Esophagus squamous epithelium (tissue), 4 donors: Measurements from ENCODE around the gene MBNL1.

Experiments used
- POLR2A ChIP-seq, 4 donors: fragments of 450-650 bp; IDR thresholded peaks; one replicate each; pipeline ENCODE4 v1.6.1; 2017; ENCODE audit warnings: antibody characterized with exemption in 4 of 4, mild to moderate bottlenecking in 4 of 4, moderate library complexity in 3 of 4
- TF ChIP-seq, protein P1 (sequence below), 6 experiments: fragments of 450-650 bp in 4 of 6; fragments of 200-600 bp in 2 of 6; sonication (generic) in 2 of 6; IDR thresholded peaks; one replicate each; pipeline ENCODE4 v1.5.1; 2016 to 2019; ENCODE audit warnings: antibody characterized with exemption in 6 of 6, mild to moderate bottlenecking in 4 of 6, moderate library complexity in 4 of 6

DNA sequence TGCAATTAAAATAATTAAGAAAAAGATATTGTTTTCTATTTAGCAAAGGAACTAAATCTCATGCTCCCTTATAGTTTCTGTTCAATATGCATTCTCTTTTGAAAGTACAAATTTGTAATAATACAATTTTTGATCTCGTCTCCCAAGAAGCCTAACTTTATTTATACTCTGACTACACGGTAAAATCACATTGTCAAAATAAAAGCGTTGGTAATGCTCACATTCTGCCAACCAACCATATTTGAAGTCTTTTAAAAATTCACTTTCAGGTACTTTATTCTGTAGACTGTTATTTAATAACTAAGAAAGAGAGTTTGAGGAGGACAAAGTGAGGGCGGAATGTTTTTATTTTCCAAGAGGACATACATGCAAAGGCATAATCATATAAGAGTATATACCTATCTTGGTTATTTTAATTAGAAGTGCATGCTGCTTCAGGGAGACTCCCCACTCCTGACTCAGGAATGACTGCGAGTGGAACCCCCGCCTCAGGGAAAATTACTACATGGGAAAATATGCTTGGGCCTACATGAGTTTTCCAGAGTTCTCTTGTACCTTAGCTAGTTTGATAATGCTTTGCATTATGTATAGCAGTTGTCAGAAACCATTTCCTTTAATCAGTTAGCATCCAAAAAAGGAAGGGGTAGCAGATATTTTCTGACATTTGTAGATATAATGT, 19.3 kb downstream of the MBNL1 start:
- TF ChIP-seq, protein P1, sequence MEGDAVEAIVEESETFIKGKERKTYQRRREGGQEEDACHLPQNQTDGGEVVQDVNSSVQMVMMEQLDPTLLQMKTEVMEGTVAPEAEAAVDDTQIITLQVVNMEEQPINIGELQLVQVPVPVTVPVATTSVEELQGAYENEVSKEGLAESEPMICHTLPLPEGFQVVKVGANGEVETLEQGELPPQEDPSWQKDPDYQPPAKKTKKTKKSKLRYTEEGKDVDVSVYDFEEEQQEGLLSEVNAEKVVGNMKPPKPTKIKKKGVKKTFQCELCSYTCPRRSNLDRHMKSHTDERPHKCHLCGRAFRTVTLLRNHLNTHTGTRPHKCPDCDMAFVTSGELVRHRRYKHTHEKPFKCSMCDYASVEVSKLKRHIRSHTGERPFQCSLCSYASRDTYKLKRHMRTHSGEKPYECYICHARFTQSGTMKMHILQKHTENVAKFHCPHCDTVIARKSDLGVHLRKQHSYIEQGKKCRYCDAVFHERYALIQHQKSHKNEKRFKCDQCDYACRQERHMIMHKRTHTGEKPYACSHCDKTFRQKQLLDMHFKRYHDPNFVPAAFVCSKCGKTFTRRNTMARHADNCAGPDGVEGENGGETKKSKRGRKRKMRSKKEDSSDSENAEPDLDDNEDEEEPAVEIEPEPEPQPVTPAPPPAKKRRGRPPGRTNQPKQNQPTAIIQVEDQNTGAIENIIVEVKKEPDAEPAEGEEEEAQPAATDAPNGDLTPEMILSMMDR (IDR thresholded peaks at IDR 0.05), result no peak
- no peak for TF ChIP-seq POLR2A (IDR thresholded peaks at IDR 0.05)
